ENCODE data around the gene SLC7A7. TPM values are rescaled to one million over a fixed set of nuclear protein-coding genes. Genes with fewer than 3 reads are reported as not detected.
A peak's percentile ranks its signal among the peaks of the same experiment; 100 is the strongest.

Gene SLC7A7
- total and polyA plus RNA-seq, 2 of the 13 experiments (the other 11 are each of a cell fraction or from before 2014, with no cell fraction given): 0.13 to 0.63 TPM

GRCh38 chr14:22854963-22855724 lies 39.9 kb upstream of the SLC7A7 start (continued):
- peak; percentile 65; the same call in 1 of the 2 replicates for TF ChIP-seq ZNF609 (CRISPR knock-in tag; IDR thresholded peaks at IDR 0.05; ENCODE audit: borderline replicate concordance)
- no peak for TF ChIP-seq ZNF513 (CRISPR knock-in tag; conservative IDR thresholded peaks at IDR 0.05)
- TF ChIP-seq PHF20 (CRISPR knock-in tag; IDR thresholded peaks at IDR 0.05): no peak
- peak; percentile 75; the same call in 1 of the 2 replicates for TF ChIP-seq ZNF256 (CRISPR knock-in tag; conservative IDR thresholded peaks at IDR 0.05)
- no peak for TF ChIP-seq ZNF598 (CRISPR knock-in tag; IDR thresholded peaks at IDR 0.05; ENCODE audit: borderline replicate concordance)
- TF ChIP-seq CBX2 (IDR thresholded peaks at IDR 0.05; ENCODE audit: low read depth, low read length): no peak
- TF ChIP-seq CBX2 (CRISPR knock-in tag; IDR thresholded peaks at IDR 0.05; ENCODE audit: low read depth): 0 out of 2 replicates have a peak, but pooled peaks have one; percentile 27
- peak in 1 of 2 experiments; percentile 51; a peak in 1 of 4 replicates for TF ChIP-seq EP300 (IDR thresholded peaks at IDR 0.05; ENCODE audit: low read depth in 2 of 2, low read length in 2 of 2)
- TF ChIP-seq EP300 (CRISPR knock-in tag; IDR thresholded peaks at IDR 0.05; ENCODE audit: borderline replicate concordance): peak; percentile 25; the same call in 1 of the 2 replicates
- no peak for TF ChIP-seq ZNF619 (CRISPR knock-in tag; IDR thresholded peaks at IDR 0.05)

Measured in HepG2 (cell line).